ENCODE measurements around the gene TP63.

The TP63 gene

GRCh38 chr3:189841473-189842205 is 210.4 kb downstream of the TP63 start:
- 0 out of 2 replicates have a peak, but pooled peaks have one; percentile 9 for TF ChIP-seq TCF12 (IDR thresholded peaks at IDR 0.05; ENCODE audit: low read depth)
- TF ChIP-seq, protein P1, sequence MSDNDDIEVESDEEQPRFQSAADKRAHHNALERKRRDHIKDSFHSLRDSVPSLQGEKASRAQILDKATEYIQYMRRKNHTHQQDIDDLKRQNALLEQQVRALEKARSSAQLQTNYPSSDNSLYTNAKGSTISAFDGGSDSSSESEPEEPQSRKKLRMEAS (IDR thresholded peaks at IDR 0.05), result no peak
- peak; percentile 60 for TF ChIP-seq CEBPB (IDR thresholded peaks at IDR 0.05)

- TF ChIP-seq ZBTB7A (IDR thresholded peaks at IDR 0.05; ENCODE audit: low read depth) (no peak), CEBPB (IDR thresholded peaks at IDR 0.05) (no peak), CREB1 (IDR thresholded peaks at IDR 0.05; ENCODE audit: low read depth) (no peak), YY1 (IDR thresholded peaks at IDR 0.05; ENCODE audit: low read depth) (no peak), RAD21 (IDR thresholded peaks at IDR 0.05; ENCODE audit: low read depth) (no peak; the same call in 1 of the 2 replicates), USF1 (IDR thresholded peaks at IDR 0.05) (no peak), EGR1 (IDR thresholded peaks at IDR 0.05) (no peak), TCF12 (IDR thresholded peaks at IDR 0.05; ENCODE audit: low read depth) (peak; percentile 76), FOXM1 (IDR thresholded peaks at IDR 0.05; ENCODE audit: borderline replicate concordance, low read depth) (no peak), NFIC (IDR thresholded peaks at IDR 0.05) (peak; percentile 58; the same call in 1 of the 2 replicates), TEAD4 (IDR thresholded peaks at IDR 0.05) (peak; percentile 75), EP300 (IDR thresholded peaks at IDR 0.05; ENCODE audit: borderline replicate concordance) (peak; percentile 49; the same call in 1 of the 2 replicates), TAF1 (IDR thresholded peaks at IDR 0.05; ENCODE audit: low read depth) (no peak)
- TF ChIP-seq, protein P2, sequence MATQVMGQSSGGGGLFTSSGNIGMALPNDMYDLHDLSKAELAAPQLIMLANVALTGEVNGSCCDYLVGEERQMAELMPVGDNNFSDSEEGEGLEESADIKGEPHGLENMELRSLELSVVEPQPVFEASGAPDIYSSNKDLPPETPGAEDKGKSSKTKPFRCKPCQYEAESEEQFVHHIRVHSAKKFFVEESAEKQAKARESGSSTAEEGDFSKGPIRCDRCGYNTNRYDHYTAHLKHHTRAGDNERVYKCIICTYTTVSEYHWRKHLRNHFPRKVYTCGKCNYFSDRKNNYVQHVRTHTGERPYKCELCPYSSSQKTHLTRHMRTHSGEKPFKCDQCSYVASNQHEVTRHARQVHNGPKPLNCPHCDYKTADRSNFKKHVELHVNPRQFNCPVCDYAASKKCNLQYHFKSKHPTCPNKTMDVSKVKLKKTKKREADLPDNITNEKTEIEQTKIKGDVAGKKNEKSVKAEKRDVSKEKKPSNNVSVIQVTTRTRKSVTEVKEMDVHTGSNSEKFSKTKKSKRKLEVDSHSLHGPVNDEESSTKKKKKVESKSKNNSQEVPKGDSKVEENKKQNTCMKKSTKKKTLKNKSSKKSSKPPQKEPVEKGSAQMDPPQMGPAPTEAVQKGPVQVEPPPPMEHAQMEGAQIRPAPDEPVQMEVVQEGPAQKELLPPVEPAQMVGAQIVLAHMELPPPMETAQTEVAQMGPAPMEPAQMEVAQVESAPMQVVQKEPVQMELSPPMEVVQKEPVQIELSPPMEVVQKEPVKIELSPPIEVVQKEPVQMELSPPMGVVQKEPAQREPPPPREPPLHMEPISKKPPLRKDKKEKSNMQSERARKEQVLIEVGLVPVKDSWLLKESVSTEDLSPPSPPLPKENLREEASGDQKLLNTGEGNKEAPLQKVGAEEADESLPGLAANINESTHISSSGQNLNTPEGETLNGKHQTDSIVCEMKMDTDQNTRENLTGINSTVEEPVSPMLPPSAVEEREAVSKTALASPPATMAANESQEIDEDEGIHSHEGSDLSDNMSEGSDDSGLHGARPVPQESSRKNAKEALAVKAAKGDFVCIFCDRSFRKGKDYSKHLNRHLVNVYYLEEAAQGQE (IDR thresholded peaks at IDR 0.05; ENCODE audit: low read depth), result no peak
- TF ChIP-seq, protein P1 (IDR thresholded peaks at IDR 0.05), result peak; percentile 27
Measured at GRCh38 chr3:189842681-189843602, 211.8 kb downstream of the TP63 start.

- TF ChIP-seq USF1 (IDR thresholded peaks at IDR 0.05) (no peak), EGR1 (IDR thresholded peaks at IDR 0.05) (no peak), EP300 (IDR thresholded peaks at IDR 0.05; ENCODE audit: borderline replicate concordance) (no peak), FOXM1 (IDR thresholded peaks at IDR 0.05; ENCODE audit: borderline replicate concordance, low read depth) (no peak), TEAD4 (IDR thresholded peaks at IDR 0.05) (no peak), TCF12 (IDR thresholded peaks at IDR 0.05; ENCODE audit: low read depth) (no peak), CEBPB (IDR thresholded peaks at IDR 0.05) (no peak), NFIC (IDR thresholded peaks at IDR 0.05) (no peak), CREB1 (IDR thresholded peaks at IDR 0.05; ENCODE audit: low read depth) (no peak)
- TF ChIP-seq, protein P1 (IDR thresholded peaks at IDR 0.05), result no peak
Measured at GRCh38 chr3:189845069-189845468, 213.9 kb downstream of the TP63 start.

DNA sequence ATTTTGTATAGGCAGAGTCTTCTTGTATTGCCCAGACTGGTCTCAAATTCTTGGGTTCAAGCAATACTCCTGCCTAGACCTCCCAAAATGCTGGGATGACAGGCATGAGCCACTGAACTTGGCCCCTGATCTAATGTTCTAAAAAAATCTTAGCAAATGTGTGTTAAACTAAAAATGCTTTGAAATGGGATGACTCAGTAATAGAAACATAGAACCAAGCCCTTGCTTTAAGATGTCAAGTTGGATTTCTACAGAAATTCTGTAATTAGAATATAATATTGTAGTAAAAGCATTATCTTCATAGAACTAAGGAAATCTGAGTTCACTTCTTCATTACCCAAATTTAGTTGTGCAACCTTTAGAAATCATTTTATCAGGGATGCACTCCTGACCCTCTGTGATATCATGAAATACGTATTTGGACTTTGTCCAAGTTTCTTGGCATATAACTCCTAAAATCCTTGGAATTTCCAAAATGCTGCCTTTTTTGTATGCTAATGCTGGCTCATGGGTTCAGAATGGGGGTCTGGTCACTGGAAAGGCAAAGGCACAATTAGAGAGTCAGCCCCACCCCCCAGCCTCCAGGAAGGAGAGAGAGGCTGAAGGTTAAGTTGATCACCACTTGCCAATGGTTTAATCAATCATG is 217.3 kb downstream of the TP63 start:
- no peak for TF ChIP-seq YY1 (IDR thresholded peaks at IDR 0.05; ENCODE audit: low read depth)
- no peak for TF ChIP-seq USF1 (IDR thresholded peaks at IDR 0.05)
- TF ChIP-seq EGR1 (IDR thresholded peaks at IDR 0.05), result no peak
- TF ChIP-seq TAF1 (IDR thresholded peaks at IDR 0.05; ENCODE audit: low read depth), result no peak
- no peak for TF ChIP-seq ZBTB7A (IDR thresholded peaks at IDR 0.05; ENCODE audit: low read depth)
- TF ChIP-seq CEBPB (IDR thresholded peaks at IDR 0.05), result no peak
- TF ChIP-seq, protein P2 (IDR thresholded peaks at IDR 0.05; ENCODE audit: low read depth), result no peak
- TF ChIP-seq TCF12 (IDR thresholded peaks at IDR 0.05; ENCODE audit: low read depth), result no peak
- TF ChIP-seq CREB1 (IDR thresholded peaks at IDR 0.05; ENCODE audit: low read depth), result no peak
- no peak for TF ChIP-seq RAD21 (IDR thresholded peaks at IDR 0.05; ENCODE audit: low read depth)
- TF ChIP-seq FOXM1 (IDR thresholded peaks at IDR 0.05; ENCODE audit: borderline replicate concordance, low read depth), result no peak
